T47D (cell line): Measurements from ENCODE around the gene IQCN.

Experiments
- DNase-seq, 2 experiments: peaks; one replicate each; pipeline versions ENCODE4 v3.0.0 to v3.0.0-alpha.2; 2011 to 2012; ENCODE audit warnings: low read depth in 1 of 2, low spot score in 1 of 2
- JUND ChIP-seq: IDR thresholded peaks from 2 replicates; pipeline ENCODE4 v1.6.1; 2012; ENCODE audit warnings: low read depth
- in situ Hi-C: cut with HindIII; loops from 2 replicates; pipeline ENCODE4 v1.10.0; 2016; ENCODE audit warnings: low sequenced_read_pairs, low pct_unique_long_range_greater_than_20kb

IQCN gene, protein sequence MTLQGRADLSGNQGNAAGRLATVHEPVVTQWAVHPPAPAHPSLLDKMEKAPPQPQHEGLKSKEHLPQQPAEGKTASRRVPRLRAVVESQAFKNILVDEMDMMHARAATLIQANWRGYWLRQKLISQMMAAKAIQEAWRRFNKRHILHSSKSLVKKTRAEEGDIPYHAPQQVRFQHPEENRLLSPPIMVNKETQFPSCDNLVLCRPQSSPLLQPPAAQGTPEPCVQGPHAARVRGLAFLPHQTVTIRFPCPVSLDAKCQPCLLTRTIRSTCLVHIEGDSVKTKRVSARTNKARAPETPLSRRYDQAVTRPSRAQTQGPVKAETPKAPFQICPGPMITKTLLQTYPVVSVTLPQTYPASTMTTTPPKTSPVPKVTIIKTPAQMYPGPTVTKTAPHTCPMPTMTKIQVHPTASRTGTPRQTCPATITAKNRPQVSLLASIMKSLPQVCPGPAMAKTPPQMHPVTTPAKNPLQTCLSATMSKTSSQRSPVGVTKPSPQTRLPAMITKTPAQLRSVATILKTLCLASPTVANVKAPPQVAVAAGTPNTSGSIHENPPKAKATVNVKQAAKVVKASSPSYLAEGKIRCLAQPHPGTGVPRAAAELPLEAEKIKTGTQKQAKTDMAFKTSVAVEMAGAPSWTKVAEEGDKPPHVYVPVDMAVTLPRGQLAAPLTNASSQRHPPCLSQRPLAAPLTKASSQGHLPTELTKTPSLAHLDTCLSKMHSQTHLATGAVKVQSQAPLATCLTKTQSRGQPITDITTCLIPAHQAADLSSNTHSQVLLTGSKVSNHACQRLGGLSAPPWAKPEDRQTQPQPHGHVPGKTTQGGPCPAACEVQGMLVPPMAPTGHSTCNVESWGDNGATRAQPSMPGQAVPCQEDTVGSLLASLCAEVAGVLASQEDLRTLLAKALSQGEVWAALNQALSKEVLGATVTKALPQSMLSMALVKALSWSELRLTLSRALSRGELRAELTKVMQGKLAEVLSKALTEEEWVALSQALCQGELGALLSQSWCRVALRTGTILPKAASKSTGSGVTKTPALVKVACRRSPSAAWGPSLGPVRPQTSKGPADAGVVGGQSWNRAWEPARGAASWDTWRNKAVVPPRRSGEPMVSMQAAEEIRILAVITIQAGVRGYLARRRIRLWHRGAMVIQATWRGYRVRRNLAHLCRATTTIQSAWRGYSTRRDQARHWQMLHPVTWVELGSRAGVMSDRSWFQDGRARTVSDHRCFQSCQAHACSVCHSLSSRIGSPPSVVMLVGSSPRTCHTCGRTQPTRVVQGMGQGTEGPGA (N-terminal part only)

DNA sequence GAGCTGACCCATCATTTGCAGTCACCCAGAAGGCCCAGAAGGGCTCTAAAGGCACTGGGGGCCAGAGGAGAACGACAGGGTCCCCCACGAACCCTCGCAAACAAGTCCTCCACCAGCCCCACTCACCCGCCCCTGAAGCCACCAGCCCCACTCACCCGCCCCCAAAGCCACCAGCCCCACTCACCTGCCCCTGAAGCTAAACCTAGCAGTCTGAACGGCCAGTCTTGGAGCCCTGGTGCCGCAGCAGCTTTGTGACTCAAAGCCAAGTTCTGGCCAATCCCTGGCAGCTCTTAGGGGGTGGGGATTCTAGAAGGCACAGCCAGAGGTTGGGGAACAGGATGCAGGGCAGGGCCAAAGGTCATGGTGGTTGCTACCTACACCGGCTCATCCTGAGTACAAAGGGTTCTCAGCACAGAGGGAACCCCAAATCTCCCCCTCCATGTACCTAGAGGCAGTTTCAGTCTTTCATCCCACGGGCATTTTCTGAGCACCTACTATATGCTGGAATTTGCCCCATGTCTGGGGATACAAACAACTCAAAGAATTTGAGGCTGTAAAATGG lies at the start of gene IQCN:
TSS of gene IQCN (minus strand) at position 234 of the 562 bp plus-strand sequence. CDS start 4,974 bp downstream, outside the sequence.
- no peak for TF ChIP-seq JUND
- DNase-seq: no peak
- in situ Hi-C loops: no loop called here

DNA sequence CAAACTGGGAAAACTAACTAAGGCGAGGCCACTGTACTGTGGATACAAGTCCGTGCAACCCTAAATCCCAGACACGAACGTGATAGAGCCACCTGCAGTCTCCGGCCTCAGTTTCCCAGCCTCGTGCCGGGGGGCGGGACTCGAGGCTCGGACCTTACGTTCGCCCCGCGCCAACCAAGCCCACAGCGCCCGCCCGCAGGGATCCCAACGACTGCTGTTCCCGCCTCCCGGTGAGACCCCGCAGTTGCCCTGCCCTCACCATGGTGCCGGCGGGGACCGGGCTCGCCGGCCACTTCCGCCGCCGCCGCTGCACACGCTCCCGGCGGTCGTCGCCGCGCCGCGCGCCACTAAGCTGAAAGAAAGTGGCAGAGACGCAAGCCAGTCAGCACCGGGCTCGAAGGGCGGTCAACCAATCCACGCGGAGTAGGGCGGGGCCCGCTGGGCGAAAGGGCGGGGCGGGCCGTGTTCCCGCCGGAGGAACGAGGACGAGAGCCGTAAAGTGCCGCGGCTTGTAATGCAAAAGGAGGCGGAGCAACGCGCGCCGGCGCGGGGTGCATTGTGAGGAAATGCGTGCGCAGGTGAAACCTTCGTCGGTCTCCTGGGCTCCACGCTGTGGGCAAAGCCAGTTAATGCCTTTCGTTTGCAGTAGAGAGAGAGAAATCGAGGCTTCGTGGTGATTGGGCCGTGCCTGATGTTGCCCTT lies 48.7 kb upstream of the IQCN start, which contains the start of gene LSM4:
TSS of gene LSM4 (minus strand) at position 318 of the 702 bp plus-strand sequence. CDS start at position 262, 56 bp downstream.
- DNase-seq: peak; percentile 90 to 97
- in situ Hi-C loops: no loop called here
- no peak for TF ChIP-seq JUND

DNA sequence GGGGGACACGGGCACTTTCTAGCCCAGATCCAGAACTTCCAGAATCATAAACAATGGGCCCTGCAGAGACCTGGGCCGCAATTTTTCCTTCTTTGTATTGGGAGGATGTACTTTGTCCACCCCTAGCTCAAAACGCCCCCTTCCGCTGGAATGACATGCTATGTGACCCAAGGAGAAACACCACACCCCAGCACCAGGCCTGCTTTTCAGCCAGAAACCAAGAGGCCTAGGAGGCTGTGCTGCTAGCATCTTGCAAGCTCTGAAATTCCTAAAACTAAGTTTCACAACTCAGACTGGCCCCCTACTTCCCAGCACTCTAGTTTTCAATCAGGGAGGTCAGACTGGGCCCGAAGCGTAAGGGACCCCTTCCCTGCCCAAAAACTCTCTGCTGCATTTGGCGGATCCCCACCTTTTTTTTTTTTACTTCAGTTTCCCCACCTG lies 48.1 kb upstream of the IQCN start:
- DNase-seq: peak in 1 of 2 experiments; percentile 40
- no peak for TF ChIP-seq JUND
- in situ Hi-C loops: no loop called here

DNA sequence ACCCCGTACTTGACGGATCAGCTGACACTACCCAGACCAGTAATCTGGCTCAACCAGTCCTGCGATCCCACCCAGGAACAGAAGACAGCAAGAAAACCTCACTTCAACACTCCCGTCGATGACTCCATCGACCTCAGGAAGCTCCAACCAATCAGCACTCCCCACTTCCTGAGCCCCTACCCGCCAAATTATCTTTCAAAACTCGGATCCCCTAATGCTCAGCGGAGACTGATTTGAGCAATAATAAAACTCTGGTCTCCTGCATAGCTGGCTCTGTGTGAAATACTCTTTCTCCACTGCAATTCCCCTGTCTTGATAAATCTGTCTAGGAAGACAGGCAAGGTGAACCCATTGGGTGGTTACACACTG lies 47.5 kb upstream of the IQCN start:
- in situ Hi-C loops: no loop called here
- no peak for DNase-seq
- TF ChIP-seq JUND: no peak

DNA sequence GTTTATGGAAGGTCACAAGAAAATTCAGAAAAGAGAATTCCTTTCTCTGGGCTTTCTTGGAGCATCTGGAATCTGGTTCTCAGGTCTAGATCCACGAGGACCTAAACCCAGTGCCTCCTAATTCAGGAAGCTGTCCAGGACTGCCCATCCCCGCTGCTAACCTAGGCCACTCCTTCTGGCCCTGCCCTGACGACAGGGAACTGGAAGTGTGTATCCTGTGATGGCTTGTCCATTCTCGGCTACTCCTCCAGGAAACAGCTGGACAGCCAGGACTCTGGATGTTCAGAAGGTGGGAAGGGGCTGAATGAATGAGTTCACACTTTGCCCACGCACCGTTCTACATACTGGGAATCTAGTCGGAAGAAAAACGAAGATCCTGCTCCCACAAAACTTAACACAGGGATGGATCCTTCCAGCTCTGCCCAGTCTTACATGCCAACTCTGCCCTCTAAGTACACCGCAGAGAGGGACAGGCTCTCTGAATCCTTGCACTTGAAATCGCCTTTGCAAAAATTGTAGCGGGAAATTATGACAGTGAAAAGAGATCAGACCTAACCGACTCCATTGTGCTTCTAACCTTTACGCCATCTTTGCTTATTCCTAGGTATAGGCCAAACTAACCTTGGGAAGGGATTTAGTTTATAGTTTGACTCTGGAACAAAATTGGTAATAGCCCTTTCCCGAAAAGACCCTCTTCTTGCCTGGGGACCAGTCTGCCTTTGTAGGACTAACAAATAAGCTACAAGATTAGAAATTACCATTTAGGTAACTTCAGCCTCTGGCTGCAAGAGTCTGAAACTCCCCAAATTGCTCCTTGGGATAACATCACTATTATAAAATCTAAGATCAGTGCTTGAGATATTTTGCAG lies 46.8 kb upstream of the IQCN start:
- in situ Hi-C loops: no loop called here
- TF ChIP-seq JUND: no peak
- DNase-seq: peak in 1 of 2 experiments; percentile 36

DNA sequence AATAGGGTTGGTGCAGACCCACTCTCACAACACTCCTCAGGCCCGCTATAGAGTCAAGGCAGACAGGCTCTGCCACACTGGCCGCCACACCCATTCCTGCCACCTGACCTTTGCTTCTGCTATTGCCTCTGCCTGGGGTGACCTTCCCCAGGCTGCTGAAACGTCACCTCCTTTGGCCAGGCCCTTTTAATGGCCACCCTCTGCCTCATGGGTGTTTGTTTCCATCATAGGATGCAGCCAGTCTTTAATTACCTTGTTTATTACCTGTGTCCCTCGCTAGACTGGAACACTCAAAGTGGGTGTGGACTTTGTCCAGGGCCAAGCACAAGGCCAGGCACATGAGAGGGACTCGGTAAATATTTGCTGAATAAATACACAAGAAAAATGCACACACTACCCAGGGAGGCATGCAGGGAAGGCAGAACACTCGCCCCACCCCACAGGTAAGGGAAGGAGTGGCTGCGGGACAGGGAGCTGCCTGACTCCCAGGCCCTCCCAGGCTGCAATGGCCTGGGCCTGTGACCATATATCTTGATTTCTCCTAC lies 45.4 kb upstream of the IQCN start:
- TF ChIP-seq JUND: no peak
- peak in 1 of 2 experiments; percentile 90 for DNase-seq
- in situ Hi-C loops: no loop called here

DNA sequence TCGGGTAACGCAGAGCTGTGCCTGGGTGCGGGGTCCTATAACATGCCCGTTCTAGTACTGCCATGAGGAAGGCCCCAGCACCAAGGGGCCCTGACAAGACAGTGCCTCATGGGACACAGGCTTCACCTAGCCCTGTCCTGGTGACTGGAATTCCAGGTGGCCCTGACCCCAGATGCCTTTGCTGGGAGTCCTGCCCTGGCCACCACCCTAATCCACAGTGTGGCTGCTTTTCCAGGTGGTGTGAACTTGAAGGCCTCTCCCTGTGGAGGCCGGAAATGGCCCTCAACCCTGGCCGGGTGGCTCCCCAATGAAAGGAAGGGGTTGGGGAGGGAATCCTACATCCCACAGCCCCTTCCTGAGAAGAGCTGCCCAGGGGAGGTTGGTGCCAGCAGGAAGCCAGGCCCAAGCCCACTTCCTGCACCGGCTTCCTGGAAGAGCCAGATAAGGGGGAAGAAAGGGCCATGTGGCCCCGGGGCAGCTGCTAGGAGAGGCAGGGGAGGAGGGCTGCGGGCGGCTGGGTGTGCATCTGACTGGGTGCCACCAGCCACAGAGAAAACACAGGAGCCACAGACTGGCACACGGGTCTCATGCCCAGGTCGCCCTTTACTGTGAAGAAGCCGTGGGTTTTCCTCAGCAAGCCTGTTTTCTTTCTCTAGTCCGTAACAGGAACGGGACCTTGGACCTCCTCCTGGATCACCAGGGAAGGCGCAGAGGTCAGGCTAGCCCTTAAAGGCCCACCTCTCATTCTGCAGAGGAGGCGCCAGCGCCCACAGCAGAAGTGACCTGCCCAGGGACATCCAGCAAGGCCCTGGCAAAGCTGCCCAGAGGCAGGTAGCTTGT lies 43.9 kb upstream of the IQCN start:
- DNase-seq: no peak
- in situ Hi-C loops: no loop called here
- TF ChIP-seq JUND: no peak

DNA sequence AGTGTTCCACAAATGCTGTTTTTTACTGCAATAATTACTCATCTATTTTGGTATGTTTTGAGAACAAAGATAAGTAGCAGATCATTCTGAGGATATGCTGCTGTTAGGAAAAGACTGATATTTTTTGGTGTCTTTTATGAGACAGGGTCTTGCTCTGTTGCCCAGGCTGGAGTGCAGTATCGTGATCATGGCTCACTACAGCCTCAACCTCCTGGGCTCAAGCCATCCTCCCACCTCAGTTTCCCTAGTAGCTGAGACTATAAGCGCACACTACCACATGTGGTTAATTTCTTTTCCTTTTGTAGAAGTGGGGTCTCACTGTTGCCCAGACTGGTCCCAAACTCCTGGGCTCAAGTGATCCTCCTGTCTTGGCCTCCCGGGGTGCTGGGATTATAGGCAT lies 39.1 kb upstream of the IQCN start:
- in situ Hi-C loops: no loop called here
- TF ChIP-seq JUND: no peak
- no peak for DNase-seq

DNA sequence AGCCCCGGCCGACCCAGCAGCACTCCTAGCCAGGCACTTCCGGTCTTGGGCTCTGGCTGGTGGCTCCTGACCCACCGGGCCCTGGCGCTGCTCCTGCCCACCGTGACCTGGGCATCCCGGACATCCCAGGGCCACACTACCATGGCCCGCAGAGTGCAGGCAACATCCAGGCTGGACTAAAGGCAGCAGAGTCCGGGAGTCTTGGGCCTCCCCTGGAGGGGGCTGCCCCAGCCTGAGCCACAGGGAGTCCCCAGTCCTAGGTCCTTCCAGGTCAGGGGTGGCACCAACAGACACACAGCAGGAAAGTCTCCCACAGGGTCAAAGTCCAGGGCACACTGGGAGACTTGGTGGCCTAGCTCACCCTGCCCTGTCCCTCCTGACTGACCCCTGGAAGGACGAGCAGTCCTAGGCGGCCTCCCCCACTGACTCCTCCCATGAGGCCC lies 37.9 kb upstream of the IQCN start:
- DNase-seq: no peak
- in situ Hi-C loops: no loop called here
- TF ChIP-seq JUND: no peak
